ENCODE measurements around the gene GPR158.

GPR158 gene

GRCh38 chr10:25555865-25556264, 381.1 kb downstream of the GPR158 start:
- no peaks in the 10 kb centered on the region for H3K9me3 ChIP-seq (ENCODE audit: control insufficient read depth, insufficient read depth, low read length)
- H3K4me1 ChIP-seq (ENCODE audit: control insufficient read depth, low read length), result no peaks in the 10 kb centered on the region
- no peaks in the 10 kb centered on the region for H3K9me2 ChIP-seq (replicated peaks; ENCODE audit: control insufficient read depth, low read length)
- H3K27ac ChIP-seq (ENCODE audit: low read depth, low read length), result no peak overlapping the region
- H4K20me1 ChIP-seq (ENCODE audit: control insufficient read depth, insufficient read depth, low read depth, low read length), result no peaks in the 10 kb centered on the region
- H3K4me2 ChIP-seq (ENCODE audit: low read length), result no peak overlapping the region
- TF ChIP-seq EZH2phosphoT487 (IDR thresholded peaks at IDR 0.05; ENCODE audit: borderline replicate concordance, low read length), result no peak
- no peak for TF ChIP-seq CTCF (IDR thresholded peaks at IDR 0.05; ENCODE audit: low read depth, low read length, poor library complexity, severe bottlenecking)
- H3K79me2 ChIP-seq (ENCODE audit: control insufficient read depth, low read length), result no peaks in the 10 kb centered on the region
- H3F3A ChIP-seq (ENCODE audit: control insufficient read depth, insufficient read depth), result no peaks in the 10 kb centered on the region
- H3K27me3 ChIP-seq (ENCODE audit: control insufficient read depth, low read length), result no peaks in the 10 kb centered on the region
- H3K36me3 ChIP-seq (ENCODE audit: control insufficient read depth, low read length), result no peaks in the 10 kb centered on the region
- H3K4me3 ChIP-seq (ENCODE audit: low read length), result no peak overlapping the region

GRCh38 chr10:25556457-25556856, 381.7 kb downstream of the GPR158 start:
- H3F3A ChIP-seq (ENCODE audit: control insufficient read depth, insufficient read depth), result no peaks in the 10 kb centered on the region
- H3K27me3 ChIP-seq (ENCODE audit: control insufficient read depth, low read length), result no peaks in the 10 kb centered on the region
- TF ChIP-seq CTCF (IDR thresholded peaks at IDR 0.05; ENCODE audit: low read depth, low read length, poor library complexity, severe bottlenecking) (no peak), EZH2phosphoT487 (IDR thresholded peaks at IDR 0.05; ENCODE audit: borderline replicate concordance, low read length) (no peak)
- H3K79me2 ChIP-seq (ENCODE audit: control insufficient read depth, low read length), result no peaks in the 10 kb centered on the region
- no peak overlapping the region for H3K27ac ChIP-seq (ENCODE audit: low read depth, low read length)
- H3K4me1 ChIP-seq (ENCODE audit: control insufficient read depth, low read length), result no peaks in the 10 kb centered on the region
- no peaks in the 10 kb centered on the region for H3K9me3 ChIP-seq (ENCODE audit: control insufficient read depth, insufficient read depth, low read length)
- H3K36me3 ChIP-seq (ENCODE audit: control insufficient read depth, low read length), result no peaks in the 10 kb centered on the region
- no peak overlapping the region for H3K4me2 ChIP-seq (ENCODE audit: low read length)
- H3K4me3 ChIP-seq (ENCODE audit: low read length), result no peak overlapping the region
- no peaks in the 10 kb centered on the region for H3K9me2 ChIP-seq (replicated peaks; ENCODE audit: control insufficient read depth, low read length)
- H4K20me1 ChIP-seq (ENCODE audit: control insufficient read depth, insufficient read depth, low read depth, low read length), result no peaks in the 10 kb centered on the region

GRCh38 chr10:25557136-25557535, 382.3 kb downstream of the GPR158 start:
- H4K20me1 ChIP-seq (ENCODE audit: control insufficient read depth, insufficient read depth, low read depth, low read length), result no peaks in the 10 kb centered on the region

More at GRCh38 chr10:25557136-25557535, 382.3 kb downstream of the GPR158 start:
- H3K4me2 ChIP-seq (ENCODE audit: low read length), result no peak overlapping the region
- H3K36me3 ChIP-seq (ENCODE audit: control insufficient read depth, low read length), result no peaks in the 10 kb centered on the region
- no peak overlapping the region for H3K4me3 ChIP-seq (ENCODE audit: low read length)
- H3K27ac ChIP-seq (ENCODE audit: low read depth, low read length), result no peak overlapping the region
- no peak for TF ChIP-seq EZH2phosphoT487 (IDR thresholded peaks at IDR 0.05; ENCODE audit: borderline replicate concordance, low read length)
- TF ChIP-seq CTCF (IDR thresholded peaks at IDR 0.05; ENCODE audit: low read depth, low read length, poor library complexity, severe bottlenecking), result no peak
- H3K9me2 ChIP-seq (replicated peaks; ENCODE audit: control insufficient read depth, low read length), result no peaks in the 10 kb centered on the region
- H3F3A ChIP-seq (ENCODE audit: control insufficient read depth, insufficient read depth), result no peaks in the 10 kb centered on the region
- no peaks in the 10 kb centered on the region for H3K79me2 ChIP-seq (ENCODE audit: control insufficient read depth, low read length)
- H3K4me1 ChIP-seq (ENCODE audit: control insufficient read depth, low read length), result no peaks in the 10 kb centered on the region
- H3K27me3 ChIP-seq (ENCODE audit: control insufficient read depth, low read length), result no peaks in the 10 kb centered on the region
- no peaks in the 10 kb centered on the region for H3K9me3 ChIP-seq (ENCODE audit: control insufficient read depth, insufficient read depth, low read length)
